ENCODE measurements around the gene PUM1.
A peak's percentile ranks its signal among the peaks of the same experiment; 100 is the strongest.

The PUM1 gene

DNA sequence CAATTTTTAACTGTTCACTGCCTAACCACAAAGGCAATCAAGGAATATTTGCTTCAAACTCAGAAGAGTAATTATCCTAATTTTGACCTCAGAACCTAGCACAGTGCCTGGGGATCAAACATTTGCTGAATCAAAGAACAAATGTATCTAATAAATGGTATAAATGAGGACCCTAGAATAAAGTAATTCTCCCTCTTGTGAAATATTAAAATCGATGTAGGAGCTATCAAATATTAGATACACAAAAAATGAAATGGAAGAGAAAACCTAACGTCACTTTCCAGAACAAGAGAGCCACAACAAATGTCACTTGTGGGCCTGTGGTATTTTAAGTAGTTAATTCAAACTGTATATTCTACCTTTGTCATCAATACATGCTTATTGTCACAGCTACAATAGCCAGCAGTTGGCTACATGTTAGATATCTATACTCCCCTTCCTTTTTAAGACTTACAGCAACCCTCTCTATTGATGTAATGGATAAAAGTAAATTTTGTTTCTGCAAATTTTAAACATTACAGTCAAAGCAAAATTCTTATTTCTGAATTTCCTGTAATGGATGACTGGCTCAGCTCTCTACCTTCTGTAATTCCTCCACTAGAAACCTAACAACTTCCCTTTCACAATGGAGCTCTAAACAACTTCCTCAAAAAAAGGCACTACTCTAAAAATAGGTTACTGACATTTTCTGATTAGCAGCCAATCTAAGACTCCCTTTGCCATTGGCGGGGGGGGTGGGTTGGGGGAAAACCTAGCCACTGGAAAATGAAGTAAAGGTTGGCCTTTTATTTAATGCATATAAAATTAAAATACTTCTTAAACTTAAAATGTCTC, 37.6 kb downstream of the PUM1 start:
- DNase-seq: peak in 1 of 56 donors; percentile 2

DNA sequence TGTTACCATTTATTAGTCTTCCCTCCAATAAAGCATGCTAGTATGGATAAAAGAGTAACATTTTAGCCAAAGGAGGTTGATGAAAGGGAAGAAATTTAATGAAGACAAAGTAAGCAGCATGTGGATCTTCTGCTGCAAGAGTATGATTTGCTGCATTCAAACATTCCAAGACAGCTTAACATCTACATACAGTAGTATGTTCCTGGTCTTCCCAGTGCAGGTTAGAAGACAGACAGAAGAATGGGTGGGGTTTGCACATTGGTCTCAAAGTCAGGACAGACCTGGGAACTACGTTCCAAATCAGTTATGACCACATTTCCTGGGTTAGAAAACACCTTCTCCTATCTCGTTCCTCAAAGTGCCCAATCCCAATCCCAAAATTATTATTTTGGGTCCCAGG, 43.3 kb downstream of the PUM1 start:
- no peak for DNase-seq

DNA sequence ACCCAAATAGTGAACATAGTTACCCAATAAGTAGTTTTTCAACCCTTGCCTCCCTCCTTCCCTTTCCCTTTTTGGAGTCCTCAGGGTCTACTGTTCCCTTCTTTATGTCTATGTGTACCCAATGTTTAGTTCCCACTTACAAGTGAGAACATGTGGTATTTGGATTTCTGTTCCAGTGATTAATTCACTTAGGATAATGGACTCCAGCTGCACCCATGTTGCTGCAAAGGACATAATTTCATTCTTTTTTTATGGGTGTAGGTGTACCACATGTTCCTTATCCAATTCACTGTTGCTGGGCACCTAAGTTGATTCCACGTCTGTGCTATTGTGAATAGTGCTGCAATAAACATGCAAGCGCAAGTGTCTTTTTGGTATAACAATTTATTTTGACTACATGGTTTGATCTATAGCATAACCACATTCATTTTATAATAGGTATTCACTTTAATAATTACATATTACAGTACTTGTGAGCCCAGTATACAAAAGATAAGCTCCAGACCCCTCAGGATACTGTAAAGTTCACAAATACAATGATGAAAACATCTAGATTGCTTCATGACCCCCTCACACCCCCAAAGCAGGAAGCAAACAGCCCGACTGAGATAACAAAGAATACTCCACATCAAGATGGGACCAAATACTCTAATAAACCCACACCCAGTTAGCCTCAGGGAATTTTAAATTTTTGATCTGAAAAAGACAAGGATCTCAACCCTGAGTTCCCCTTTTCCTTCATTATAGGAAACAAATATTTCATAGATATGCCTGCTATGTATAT, 45.3 kb downstream of the PUM1 start:
- no peak for DNase-seq

DNA sequence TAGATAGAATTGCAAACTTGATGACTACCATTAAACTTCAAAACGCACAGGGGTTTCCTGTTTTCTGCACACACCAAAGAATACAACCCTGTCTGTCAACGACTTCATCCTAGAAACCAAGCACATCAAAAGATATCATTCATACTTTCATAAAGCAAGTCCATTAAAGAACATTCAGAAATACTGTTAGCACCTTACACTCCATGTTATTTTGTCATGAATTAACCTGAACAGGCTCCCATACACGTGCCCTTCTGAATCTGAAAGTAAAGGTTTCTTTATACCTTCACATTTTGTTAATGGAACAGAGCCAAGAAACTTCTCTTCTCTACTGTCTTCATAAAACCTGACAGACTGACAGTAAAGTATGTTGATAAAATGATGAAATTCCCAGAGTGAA, 46.1 kb downstream of the PUM1 start:
- no peak for DNase-seq

DNA sequence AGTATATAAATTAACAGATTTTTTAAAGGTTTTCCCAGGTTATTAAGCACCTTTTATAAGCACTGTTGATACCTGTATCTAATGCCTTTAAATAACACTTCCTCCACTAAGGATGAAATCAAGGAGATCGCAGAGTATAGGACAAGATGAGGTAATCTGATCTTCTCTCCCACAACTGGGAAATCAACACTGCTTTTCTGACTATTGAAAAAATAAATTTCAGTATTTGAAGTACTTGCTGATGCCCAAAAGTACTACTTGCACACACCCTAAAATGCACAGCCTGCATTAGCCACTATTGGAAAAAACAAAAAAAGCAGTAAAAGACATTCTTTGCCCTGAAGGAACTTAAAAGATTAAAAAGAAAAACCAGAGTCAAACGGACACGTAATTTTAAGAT, 48.6 kb downstream of the PUM1 start:
- no peak for DNase-seq

DNA sequence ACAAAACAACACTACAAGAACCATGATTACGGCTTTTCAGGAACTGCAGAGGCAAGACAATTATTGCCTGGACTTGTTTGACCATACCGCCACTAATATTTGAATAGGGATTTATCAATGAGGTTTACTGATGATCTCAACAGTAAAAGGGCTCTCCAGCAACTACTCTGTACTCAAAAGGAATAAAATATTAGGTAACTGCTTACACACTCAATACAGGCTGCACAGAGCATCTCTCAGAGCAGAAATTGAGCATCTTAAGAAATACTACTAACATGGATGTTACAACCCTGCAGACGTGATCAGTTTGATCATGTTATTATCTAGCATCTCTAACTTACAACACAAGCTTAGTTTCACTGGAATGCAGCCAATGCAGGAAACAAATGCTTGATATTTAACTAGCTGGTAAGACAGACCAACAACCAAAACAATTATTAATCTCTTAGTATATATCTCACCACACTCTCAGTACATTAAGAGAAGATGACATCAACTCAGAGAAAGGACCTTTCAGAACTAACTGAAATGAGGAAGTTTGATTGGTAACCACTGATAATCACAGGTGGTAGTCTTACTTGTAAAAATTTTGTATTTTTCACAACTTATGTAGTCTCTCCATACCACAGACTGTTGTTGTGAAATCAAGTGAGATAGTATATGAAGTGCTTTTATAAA, 52.2 kb downstream of the PUM1 start:
- DNase-seq: no peak

DNA sequence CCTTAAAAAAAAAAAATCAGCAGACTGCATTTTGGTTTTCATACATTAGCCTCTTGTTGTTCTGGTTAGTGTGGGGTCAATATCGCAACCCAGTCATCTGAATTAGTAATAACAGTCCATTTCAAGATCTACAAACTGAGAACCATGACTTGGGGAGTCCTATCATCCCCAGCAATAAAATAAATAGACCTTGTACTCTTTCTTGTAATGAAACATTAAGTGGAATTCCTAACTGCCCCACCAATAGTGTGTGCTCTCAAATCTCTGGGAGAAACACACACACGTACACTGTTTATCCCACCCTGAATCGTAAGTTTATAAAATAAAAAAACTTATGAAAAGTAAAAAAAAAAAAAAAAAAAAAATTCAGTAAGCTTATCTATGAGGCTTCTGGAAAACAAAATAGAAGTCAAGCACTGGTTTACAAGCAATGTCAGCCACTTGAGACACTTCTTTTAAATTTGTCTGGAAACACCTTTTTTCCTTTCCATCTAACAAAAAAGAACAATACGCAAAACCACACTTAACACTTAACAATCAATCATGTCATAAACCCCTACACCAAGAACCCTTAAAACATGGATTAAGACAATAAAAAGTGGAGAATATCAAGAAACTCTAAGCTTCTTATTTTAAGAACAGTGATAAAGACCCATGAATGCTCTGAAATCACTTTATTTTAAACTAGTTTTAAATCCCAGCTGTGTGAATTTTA, 53.1 kb downstream of the PUM1 start:
- DNase-seq: no peak

DNA sequence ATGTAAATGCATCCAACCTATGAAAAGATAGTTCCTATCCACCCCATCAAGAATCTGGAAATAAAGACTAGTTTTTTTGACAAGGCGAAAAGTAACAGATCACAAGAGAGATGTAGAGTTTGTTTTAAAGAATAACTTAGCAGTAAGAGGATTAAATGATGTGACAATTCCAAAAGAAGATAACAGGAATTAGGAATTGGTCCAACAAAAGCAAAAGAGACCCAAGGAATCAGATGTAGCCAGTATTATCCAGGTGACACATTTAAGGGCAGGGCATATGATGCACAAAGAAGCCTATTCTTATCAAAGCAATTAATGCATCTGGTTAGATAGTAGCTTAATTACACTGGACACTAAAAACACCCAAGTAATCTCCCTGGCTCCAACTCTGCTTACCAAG, 53.8 kb downstream of the PUM1 start:
- DNase-seq: no peak

DNA sequence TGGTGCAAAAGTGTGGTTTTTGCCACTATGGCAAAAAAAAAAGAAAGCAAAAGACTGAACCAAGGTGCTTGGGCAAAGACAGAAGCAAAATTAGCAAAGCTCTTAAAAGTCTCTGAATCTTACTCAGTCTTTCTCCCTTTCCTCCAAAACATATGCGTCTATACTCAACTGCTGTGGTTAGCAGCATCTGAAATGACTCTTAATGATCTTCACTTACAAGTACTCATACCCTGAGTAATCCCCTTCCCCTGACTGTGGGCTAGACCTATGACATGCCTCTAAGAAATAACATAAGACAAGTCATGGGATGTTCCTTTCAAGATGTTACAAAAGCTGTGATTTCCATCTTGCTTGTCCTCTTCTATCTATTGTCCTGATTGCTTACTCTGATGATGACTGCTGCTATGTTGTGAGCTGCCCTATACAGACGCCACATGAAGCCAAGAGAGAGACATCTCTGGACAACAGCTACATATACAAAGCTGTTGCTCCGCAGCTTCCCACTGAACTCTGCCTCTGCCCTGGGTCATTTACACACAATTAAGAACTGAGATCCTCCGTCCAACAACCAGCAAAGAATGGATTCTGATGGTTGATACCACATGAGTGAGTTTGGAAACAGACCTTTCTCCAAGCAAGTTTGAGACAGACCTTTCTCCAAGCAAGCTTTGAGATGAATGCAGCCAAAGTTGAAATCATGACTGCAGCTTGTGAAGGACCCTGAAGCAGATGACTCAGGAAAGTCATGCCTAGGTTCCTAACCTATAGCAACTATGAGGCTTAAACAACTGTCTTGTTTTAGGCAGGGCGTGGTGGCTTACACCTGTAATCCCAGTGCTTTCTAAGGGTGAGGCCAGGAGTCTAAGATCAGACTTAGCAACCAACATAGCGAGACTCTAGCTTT, 55.2 kb downstream of the PUM1 start:
- DNase-seq: no peak

DNA sequence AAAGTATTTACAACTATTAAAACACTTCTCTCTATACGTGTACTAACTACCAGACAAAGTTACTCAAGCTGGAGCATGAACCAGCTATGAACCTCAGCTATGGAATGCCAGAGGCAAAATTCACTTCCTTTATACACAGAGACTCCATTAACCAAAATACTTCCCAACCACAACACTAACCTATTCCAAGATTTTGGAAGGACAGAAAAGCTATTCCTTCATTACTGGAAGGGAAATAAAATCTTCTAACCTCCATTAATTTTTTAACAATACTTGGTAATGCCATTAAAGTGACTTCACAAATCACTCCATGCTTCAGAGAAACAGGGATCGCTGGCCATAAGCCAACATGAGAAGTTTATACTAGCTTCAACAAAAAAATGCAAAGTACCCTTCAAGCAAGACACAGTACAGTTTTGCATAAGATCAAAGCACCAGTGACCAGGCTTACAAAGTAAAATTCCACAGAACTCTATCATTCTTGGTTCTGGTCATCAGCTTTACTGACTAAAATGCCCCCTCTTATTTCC, 58.0 kb downstream of the PUM1 start:
- DNase-seq: no peak

DNA sequence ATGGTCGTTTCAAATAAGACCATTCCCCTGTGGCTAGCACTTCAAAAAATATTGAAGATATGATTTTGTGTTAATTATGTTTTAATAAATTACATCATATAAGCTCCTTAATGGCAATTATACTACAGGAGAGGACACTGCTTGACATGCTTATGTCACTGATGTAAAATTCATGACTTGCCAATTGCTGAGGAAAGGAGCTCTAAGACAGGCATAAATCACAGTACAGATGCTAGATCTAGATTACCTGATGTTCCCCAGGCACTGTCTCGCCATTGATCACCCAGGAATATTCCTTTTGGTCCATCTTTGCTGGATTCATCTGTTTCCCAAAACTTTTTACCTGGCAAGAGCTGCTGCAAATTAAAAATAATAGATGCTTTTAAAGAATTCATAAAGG, 58.8 kb downstream of the PUM1 start:
- no peak for DNase-seq

DNA sequence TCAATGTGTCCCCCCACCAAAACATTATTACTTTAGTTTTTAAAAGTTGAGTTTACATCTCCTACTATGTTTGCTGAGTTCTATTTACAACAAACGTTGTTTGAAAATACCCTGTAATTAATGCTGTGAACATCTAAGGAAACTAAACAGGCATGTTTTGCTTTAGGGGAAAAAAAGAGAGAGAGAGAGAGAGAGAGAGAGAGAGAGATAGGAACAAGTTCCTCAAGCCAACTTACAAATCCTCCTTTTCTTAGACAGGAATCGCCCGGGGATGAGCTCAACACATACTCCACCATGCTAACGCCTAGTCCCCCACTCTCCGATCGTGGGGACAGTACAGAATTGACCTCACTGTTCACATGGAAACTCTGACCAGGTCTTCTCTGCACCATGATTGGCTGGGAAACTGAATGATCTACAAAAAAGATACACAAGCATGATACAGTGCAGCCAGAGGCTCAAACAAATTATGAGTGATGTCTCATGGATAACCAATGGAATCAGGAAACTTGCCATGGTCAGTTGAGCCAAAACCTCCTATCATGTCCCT, 59.8 kb downstream of the PUM1 start:
- no peak for DNase-seq

DNA sequence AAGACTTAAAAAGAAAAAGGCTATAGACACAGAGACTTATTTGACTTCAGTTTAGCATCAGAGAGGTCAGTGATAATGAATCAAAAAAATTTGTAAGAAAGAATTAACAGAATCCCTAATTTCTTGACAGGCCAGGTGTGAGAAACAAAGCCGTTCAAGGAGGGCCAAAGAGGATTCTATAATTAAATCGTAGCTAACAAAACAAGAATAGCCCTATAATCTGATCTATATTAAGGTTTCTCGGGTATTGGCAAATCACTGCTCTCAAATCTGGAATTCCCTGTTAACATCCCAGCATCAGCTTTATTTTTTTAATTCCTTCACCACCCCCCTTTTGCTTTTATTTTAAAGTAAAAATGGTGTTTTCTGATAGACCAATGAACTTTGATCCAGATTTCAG, 60.3 kb downstream of the PUM1 start:
- DNase-seq: no peak

DNA sequence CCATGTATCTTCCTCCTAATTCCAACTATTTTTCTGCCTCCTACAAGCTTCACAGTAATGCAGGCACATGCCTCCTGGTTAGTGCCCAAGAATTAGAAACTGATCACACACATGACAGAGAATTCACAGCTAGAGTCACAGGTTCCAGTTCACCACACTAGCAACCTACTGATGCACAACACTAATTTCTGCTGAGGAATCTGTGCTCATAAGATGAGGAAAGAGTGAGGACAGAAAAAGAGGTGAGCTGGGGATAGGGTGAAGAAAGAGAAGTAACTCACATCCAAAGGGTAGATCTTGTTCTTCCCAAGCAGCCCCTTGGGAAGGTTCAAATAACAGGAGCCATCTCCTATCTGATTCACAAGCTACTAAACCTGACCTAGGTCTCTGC, 61.3 kb downstream of the PUM1 start:
- DNase-seq: no peak

DNA sequence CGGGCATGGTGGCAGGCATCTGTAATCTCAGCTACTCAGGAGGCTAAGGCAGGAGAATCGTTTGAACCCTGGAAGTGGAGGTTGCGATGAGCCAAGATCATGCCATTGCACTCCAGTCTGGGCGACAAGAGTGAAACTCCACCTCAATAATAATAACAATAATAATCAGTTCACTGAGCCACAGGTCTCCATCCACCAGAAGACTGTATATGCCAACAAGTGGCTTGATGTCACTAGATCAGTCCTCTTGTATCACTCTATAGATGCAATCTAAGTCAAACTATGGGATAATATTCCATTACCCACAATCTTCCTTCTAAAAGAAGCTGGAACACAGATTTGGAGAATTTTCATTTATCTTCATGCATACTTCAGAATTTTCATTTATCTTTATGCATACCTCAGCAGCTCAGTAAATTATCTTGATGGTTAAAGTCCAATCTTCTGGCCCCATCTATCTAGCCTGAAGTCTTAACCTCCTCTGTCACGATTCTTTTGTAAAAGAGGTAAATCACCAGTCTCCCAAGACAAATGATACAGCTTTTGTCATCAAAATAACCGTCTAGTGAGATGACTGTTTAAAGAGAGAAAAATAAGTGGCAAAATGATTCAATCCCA, 61.8 kb downstream of the PUM1 start:
- no peak for DNase-seq

DNA sequence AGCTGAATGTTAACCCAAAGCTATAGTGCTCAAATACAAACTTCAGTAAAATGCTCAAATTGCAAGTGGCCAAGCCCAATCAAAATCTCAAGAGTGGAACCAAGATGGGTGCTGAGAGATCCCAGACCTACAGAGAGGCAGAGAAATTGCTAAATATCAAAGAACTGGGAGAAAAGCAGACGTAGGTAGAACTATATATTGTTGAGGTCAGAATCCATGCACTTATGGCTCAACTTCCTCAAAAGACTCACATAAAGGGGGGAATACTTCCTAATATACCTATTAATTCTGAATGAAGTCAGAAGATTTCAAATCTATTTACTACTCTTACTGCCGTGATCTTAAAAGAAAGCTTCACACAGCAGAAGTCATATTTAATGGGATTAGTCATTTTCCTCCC, 65.2 kb downstream of the PUM1 start:
- no peak for DNase-seq

DNA sequence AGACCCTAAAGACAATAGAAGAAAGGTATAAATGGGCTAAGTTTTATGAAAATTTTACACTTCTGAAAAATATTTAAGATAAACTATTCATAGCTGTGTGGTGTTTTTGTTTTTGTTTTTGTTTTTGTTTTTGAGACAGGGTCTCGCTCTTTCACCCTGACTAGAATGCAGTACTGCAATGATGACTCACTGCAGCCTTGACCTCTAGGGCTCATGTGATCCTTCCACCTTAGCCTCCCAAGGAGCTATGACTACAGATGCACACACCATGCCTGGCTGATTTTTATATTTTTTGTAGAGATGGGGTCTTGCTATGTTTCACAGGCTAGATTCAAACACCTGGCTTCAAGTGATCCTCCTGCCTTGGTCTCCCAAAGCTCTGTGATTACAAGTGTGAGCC, 66.6 kb downstream of the PUM1 start:
- DNase-seq: no peak

DNA sequence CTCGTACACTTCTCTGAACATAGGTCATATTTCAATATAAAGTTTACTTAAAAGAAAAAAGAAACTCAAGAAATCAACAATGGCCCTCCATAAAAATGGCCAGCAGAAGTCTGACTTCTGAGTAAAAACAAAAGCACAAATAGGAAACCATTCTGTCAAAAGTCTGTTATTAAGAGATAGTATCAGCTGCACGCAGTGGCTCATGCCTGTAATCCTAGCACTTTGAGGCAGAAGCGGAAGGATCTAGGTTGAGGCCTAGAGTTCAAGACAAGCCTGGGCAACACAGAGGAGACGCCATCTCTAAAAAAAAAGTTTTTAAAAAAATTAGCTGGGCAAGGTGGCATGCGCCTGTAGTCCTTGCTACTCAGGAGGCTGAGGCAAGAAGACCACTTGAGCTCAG, 67.3 kb downstream of the PUM1 start:
- DNase-seq: no peak

DNA sequence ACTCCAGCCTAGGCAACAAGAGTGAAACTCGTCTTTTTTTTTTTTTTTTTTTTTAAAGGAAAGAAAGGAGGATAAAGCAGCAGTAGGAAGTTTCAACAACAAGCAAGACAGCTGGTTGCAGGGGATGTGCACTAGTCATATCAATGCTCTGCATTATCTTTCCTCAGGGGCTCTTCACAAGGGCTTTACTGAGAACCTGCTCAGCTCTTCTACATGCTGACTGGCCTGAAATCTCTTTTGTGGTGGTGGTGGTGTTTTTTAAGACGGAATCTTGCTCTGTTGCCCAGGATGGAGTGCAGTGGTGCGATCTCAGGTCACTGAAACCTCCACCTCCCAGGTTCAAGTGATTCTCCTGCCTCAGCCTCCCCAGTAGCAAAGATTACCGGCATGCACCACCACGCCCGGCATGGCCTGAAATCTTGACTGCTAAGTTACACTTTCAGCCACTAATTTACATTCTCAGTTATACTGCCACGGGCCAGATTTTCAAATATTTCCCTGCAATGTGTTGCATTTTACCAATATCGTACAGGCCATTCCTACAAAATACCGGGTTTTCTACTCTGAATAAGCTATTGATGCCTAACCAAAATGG, 68.0 kb downstream of the PUM1 start:
- DNase-seq: no peak
